GM19372 (cell line): ENCODE data around the gene ARHGAP33.
"Not testable (repeated sequence)": the region's sequence is repeated elsewhere in the genome, so short reads cannot be mapped to it uniquely, and the experiment has no call there.

Experiments used
- ATAC-seq: cut with Tn5 transposase; IDR thresholded peaks from one replicate; pipeline ENCODE4 v1.9.1; 2021; ENCODE audit warnings: mild to moderate bottlenecking, low read depth, moderate library complexity; ENCODE audit not compliant: unreplicated experiment

ARHGAP33 gene

GRCh38 chr19:35791814-35792279 lies 16.5 kb downstream of the ARHGAP33 start:
- ATAC-seq: no peak

- no peak for ATAC-seq
Measured at GRCh38 chr19:35792312-35792711, 16.9 kb downstream of the ARHGAP33 start.

GRCh38 chr19:35792888-35793287 lies 17.5 kb downstream of the ARHGAP33 start:
- ATAC-seq: no peak

- ATAC-seq: no peak
Measured at GRCh38 chr19:35793381-35794165, 18.2 kb downstream of the ARHGAP33 start.

DNA sequence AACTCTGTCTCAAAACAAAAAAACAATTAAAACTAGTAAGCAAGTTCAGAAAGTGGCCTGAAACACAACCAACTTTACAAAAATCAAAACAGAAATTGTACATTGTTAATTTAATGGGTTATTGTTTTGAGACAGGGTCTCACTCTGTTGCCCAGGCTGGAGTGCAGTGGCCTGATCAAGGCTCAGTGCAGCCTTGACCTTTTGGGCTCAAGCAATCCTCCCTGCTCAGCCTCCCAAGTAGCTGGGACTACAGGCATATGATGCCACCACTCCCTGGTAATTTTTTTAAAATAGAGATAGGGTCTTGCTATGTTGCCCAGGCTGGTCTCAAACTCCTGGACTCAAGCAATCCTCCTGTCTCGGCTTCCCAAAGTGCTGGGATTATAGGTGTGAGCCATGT lies 20.2 kb downstream of the ARHGAP33 start:
- ATAC-seq: not testable (repeated sequence)

- ATAC-seq: no peak
Measured at GRCh38 chr19:35796645-35797542, 21.5 kb downstream of the ARHGAP33 start.

DNA sequence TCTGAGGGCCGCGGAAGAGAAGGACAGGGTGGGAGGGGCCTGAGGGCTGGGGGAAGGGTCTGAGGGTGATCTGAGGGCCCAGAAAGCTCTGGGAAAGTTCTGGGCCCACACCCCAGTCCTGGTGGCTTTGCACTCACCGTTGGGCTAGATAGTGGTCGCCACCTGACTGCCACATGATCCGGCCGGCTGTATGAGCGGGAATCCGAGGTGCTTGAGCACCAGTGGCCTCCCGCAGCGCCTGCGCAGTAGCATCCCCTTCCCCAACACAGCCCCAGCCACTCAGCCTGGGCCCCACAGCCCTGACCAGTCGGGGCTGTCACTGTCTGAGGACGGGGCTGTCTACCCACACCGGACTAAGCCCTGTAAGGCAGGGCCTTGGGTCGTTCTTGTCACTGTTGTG lies 22.3 kb downstream of the ARHGAP33 start:
- ATAC-seq: no peak

DNA sequence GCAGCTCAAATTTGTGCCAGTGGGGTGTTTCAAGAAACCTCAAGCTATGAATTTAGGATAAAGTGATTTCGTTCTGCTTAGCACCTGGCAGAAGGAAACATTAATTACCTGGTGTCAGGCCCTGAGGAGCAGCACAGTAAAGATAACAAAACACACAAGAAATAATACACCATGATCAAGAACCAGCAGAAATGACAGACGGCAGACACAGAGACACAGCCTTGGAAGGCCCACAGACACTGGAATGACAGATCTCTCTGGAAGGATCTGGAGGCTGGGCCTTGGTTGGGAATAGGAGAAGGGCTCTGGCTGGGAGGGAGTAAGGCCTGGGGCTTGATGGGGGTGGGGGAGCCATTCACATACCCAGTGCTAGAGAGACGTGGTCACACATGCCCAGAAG lies 26.5 kb downstream of the ARHGAP33 start:
- no peak for ATAC-seq

DNA sequence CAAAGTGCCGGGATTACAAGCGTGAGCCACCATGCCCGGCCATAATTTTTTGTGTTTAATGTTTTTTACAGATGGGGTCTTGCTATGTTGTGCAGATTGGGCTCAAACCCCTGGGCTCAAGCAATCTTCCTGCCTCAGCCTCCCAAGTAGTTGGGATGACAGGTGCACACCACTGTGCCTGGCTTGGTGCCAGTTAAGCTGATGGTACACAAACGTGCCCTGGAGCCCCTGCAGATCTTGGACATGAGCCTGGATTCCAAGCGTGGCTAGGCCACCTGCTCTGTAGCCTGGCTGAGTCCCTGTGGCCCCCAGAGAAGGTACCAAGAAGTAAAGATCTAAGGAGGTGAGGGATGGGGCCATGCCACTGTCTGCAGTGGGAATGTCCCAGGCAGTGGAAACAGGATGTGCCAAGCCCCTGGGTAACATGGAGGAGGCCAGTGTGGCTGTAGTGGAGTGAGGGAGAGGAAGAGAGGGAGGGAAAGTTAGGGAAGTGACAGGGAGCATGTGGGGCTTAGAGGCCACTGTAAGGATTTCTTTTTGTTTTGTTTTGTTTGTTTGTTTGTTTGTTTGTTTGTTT lies 30.2 kb downstream of the ARHGAP33 start:
- ATAC-seq: no peak

GRCh38 chr19:35806597-35806996 lies 31.2 kb downstream of the ARHGAP33 start:
- no peak for ATAC-seq

GRCh38 chr19:35807633-35808032 lies 32.3 kb downstream of the ARHGAP33 start:
- no peak for ATAC-seq

GRCh38 chr19:35811317-35812219 lies 36.2 kb downstream of the ARHGAP33 start:
- no peak for ATAC-seq

GRCh38 chr19:35812220-35813042 lies 37.1 kb downstream of the ARHGAP33 start, which contains the start of gene PRODH2:
Gene PRODH2 (minus strand): TSS chr19:35812845. CDS start chr19:35812805, 40 bp downstream.
- ATAC-seq: no peak

- no peak for ATAC-seq
Measured at GRCh38 chr19:35813043-35813890, 37.9 kb downstream of the ARHGAP33 start.

- ATAC-seq: no peak
Measured at GRCh38 chr19:35816262-35816661, 40.9 kb downstream of the ARHGAP33 start.

DNA sequence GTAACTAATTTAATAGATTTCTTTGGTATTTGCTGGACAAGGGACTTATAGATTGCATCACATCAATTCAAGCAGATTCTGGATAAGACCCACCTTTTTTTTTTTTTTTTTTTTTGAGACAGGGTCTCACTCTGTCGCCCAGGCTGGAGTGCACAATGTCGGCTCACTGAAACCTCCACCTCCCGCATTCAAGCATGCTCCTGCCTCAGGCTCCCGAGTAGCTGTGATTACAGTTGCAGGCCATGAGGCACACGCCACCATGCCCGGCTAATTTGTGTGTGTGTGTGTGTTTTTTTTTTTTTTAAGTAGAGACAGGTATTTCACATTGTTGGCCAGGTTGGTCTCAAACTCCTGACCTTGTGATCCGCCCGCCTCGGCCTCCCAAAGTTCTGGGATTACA lies 41.5 kb downstream of the ARHGAP33 start:
- no peak for ATAC-seq

- ATAC-seq: no peak
Measured at GRCh38 chr19:35818445-35818844, 43.1 kb downstream of the ARHGAP33 start.

GRCh38 chr19:35822579-35822978 lies 47.2 kb downstream of the ARHGAP33 start:
- ATAC-seq: no peak
